Lung (tissue), 12 donors: ENCODE measurements around the gene ATXN1. TPM values are rescaled to one million over a fixed set of nuclear protein-coding genes. Genes with fewer than 3 reads are reported as not detected.
"Not testable (repeated sequence)": the region's sequence is repeated elsewhere in the genome, so short reads cannot be mapped to it uniquely, and the experiment has no call there.

ENCODE experiments used
- ATAC-seq: fragments of 200-7000 bp; cut with Tn5 transposase; one replicate; pipeline ENCODE4 v1.9.1; 2020; ENCODE audit warnings: moderate number of reproducible peaks; ENCODE audit not compliant: insufficient read depth, low FRiP score
- DNase-seq, 3 donors: peaks; one replicate each; pipeline ENCODE4 v3.0.0-alpha.2; 2013 to 2017
- H3K27ac ChIP-seq, 2 donors: one replicate each; pipeline ENCODE4 v1.5.1; 2013; ENCODE audit warnings: mild to moderate bottlenecking in 2 of 2, moderate library complexity in 2 of 2, control low read depth in 1 of 2, inconsistent platforms in 1 of 2, low read depth in 1 of 2, low read length in 1 of 2
- H3K27me3 ChIP-seq, 3 donors: one replicate each; pipeline ENCODE4 v1.5.1; 2013; ENCODE audit warnings: low read length in 2 of 3; ENCODE audit not compliant: control insufficient read depth in 3 of 3, insufficient read depth in 3 of 3
- H3K36me3 ChIP-seq, 4 donors: one replicate each; pipeline ENCODE4 v1.5.1; 2013; ENCODE audit warnings: low read length in 4 of 4, mild to moderate bottlenecking in 1 of 4, moderate library complexity in 1 of 4; ENCODE audit not compliant: control insufficient read depth in 4 of 4, insufficient read depth in 4 of 4
- H3K4me1 ChIP-seq, 5 donors: one replicate each; pipeline ENCODE4 v1.5.1; 2013; ENCODE audit warnings: low read length in 5 of 5, mild to moderate bottlenecking in 2 of 5, moderate library complexity in 1 of 5; ENCODE audit not compliant: control insufficient read depth in 5 of 5, insufficient read depth in 5 of 5
- H3K4me3 ChIP-seq: one replicate; pipeline ENCODE4 v1.5.1; 2013; ENCODE audit warnings: mild to moderate bottlenecking, control low read depth, moderate library complexity
- H3K9ac ChIP-seq, 2 donors: one replicate each; pipeline ENCODE4 v1.5.1; 2013; ENCODE audit warnings: low read length in 2 of 2, control low read depth in 1 of 2; ENCODE audit not compliant: insufficient read depth in 1 of 2
- H3K9me3 ChIP-seq, 4 donors: one replicate each; pipeline ENCODE4 v1.5.1; 2013; ENCODE audit warnings: low read length in 3 of 4, mild to moderate bottlenecking in 1 of 4, moderate library complexity in 1 of 4; ENCODE audit not compliant: control insufficient read depth in 4 of 4, insufficient read depth in 3 of 4
- WGBS, 2 donors: extraction: QIAGEN DNeasy Blood & Tissue Kit; methylation state at CpG; one replicate each; pipeline ENCODE4 v1.1.7; 2013; 5-methylcytosine and 5-hydroxymethylcytosine counted together
- polyA plus RNA-seq, 2 donors: library from polyadenylated mRNA; stranded (reverse); fragments of 200-250 nt; gene quantifications; one replicate each; pipeline ENCODE4 v1.2.1, GENCODE V29; 2013
- total RNA-seq, 2 donors: library from RNA; depleted of rRNA in 1 of 2; stranded (reverse); fragments of >200 nt in 1 of 2; gene quantifications; one replicate each; pipeline ENCODE4 v1.2.1, GENCODE V29; 2014 to 2021
- TF ChIP-seq, protein P1 (sequence below): IDR thresholded peaks from 2 replicates; pipeline ENCODE4 v1.5.1; 2012; ENCODE audit warnings: mild to moderate bottlenecking; ENCODE audit errors: control extremely low read depth, extremely low read depth
- donor health status: control.
- donor health status: control.
- donor health status: Bipolar disorder and iron deficiency.
- donor health status: healthy.
- donor health status: DM: yes; HTN: yes; CAD: no.

ATXN1 gene
- total and polyA plus RNA-seq, 4 donors: 9.7 to 108 (median 34.9) TPM

DNA sequence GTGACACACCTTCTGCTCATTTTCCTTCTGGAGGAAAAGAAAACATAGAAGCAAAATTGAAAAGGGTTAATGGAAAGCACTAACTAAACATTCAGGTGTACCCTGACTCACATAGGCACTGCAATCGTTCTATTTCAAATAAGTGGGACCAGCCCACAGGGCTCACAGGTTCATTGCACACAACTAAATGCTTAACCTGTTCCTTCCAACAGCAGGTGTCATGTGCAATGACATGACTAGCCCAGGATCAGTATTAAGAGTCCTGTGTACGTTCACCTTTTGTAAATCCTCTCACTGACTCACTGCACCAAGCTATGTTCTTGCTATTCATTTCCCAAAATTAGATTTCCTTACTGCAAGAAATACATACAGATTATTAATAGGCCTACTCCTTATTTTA is 371.6 kb downstream of the ATXN1 start:
- 89 to 97% methylated on average over 2 of the region's 2 CpGs for WGBS, 2 donors
- no peak overlapping the region for H3K27ac ChIP-seq
- no peaks in the 10 kb centered on the region for H3K36me3 ChIP-seq
- H3K27me3 ChIP-seq: no peaks in the 10 kb centered on the region
- H3K9ac ChIP-seq: no peak overlapping the region
- TF ChIP-seq, protein P1, sequence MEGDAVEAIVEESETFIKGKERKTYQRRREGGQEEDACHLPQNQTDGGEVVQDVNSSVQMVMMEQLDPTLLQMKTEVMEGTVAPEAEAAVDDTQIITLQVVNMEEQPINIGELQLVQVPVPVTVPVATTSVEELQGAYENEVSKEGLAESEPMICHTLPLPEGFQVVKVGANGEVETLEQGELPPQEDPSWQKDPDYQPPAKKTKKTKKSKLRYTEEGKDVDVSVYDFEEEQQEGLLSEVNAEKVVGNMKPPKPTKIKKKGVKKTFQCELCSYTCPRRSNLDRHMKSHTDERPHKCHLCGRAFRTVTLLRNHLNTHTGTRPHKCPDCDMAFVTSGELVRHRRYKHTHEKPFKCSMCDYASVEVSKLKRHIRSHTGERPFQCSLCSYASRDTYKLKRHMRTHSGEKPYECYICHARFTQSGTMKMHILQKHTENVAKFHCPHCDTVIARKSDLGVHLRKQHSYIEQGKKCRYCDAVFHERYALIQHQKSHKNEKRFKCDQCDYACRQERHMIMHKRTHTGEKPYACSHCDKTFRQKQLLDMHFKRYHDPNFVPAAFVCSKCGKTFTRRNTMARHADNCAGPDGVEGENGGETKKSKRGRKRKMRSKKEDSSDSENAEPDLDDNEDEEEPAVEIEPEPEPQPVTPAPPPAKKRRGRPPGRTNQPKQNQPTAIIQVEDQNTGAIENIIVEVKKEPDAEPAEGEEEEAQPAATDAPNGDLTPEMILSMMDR: no peak
- no peak overlapping the region for H3K4me3 ChIP-seq
- no peaks in the 10 kb centered on the region for H3K9me3 ChIP-seq
- ATAC-seq (no peak), DNase-seq (no peak)
- peaks cover 0 to 10% (median 3%) of the 10 kb centered on the region in 5 donors for H3K4me1 ChIP-seq

DNA sequence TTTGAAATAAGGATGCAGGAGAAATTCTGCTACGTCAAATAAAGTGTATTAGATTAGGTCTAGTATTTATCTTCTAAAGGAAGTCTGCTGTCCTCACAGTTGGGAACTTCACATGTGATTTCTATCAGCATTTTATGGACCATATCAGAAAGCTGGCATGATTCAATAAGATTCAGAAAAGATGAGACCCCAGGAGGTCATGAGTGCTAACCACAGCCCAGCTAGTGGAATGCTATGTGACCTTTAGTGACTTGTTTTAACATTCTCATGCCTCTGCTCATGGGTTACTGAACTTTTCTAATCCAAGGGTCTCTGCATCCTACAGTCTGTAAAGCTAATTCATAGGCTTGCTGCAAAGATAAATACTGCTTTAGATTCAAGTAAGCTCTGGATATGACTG is 372.8 kb downstream of the ATXN1 start:
- H3K27me3 ChIP-seq: no peaks in the 10 kb centered on the region
- H3K9ac ChIP-seq: no peak overlapping the region
- no peaks in the 10 kb centered on the region for H3K9me3 ChIP-seq
- no peak for ATAC-seq
- no peak for DNase-seq
- no peak overlapping the region for H3K4me3 ChIP-seq
- peaks cover 0 to 10% (median 3%) of the 10 kb centered on the region in 5 donors for H3K4me1 ChIP-seq
- 85 to 91% methylated on average over 1 of the region's 1 CpG for WGBS, 2 donors
- H3K27ac ChIP-seq: no peak overlapping the region
- no peaks in the 10 kb centered on the region for H3K36me3 ChIP-seq
- TF ChIP-seq, protein P1: no peak

DNA sequence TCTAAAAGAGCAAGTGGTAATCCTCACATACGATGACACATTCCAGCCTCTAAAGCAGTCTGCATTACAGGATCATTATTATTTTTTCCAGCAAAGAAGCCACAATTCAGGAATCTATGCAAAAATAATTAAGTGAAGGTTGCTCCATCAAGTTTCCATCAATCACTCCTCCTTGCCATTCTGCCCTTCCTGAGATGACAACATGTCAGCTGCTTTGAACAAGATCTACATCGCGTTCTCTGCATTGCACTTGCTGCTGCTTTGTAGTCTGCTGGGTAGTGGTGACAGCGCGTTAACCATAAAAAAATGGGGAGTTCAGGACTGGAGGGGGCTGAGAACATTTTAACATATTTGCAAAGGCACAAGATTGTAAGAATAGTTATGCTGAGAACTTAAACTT is 375.2 kb downstream of the ATXN1 start:
- DNase-seq (no peak), ATAC-seq (no peak)
- 94 to 97% methylated on average over 5 of the region's 5 CpGs for WGBS, 2 donors
- no peak overlapping the region for H3K4me3 ChIP-seq
- no peaks in the 10 kb centered on the region for H3K4me1 ChIP-seq
- TF ChIP-seq, protein P1: no peak
- no peaks in the 10 kb centered on the region for H3K27me3 ChIP-seq
- H3K9ac ChIP-seq: no peak overlapping the region
- H3K9me3 ChIP-seq: no peaks in the 10 kb centered on the region
- H3K27ac ChIP-seq: no peak overlapping the region
- H3K36me3 ChIP-seq: no peaks in the 10 kb centered on the region

DNA sequence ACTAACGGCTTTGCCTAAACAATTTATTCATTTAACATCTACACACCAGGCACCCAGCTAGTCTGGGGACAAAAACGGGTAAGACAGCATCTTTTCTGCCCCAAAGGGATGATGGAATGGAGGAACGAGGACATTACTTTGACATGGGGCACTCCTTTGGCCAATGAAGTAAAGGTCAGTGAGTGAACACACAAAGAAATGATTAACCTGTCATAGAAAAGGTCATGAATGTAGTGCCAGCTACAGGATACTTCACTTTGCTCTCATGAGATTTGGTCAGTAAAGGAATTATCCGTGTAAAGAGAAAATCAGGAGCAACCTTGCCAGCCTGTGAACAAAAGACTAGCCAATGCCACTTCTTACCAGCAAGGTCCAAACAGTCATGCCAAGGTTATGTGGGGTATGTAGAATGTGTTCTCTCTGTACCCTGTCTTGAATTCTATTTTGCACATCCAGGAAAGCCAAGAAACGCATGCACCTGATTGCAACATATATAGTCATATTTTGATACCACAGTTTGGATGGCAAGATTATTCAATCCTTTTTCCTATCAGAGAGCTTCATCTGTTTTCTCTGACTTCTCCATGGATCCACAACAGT is 377.6 kb downstream of the ATXN1 start:
- peaks cover 0 to 2% (median 0%) of the 10 kb centered on the region in 5 donors for H3K4me1 ChIP-seq
- TF ChIP-seq, protein P1: no peak
- WGBS, 2 donors: 87 to 93% methylated on average over 5 of the region's 5 CpGs
- ATAC-seq: no peak
- no peak overlapping the region for H3K4me3 ChIP-seq
- no peaks in the 10 kb centered on the region for H3K36me3 ChIP-seq
- H3K27me3 ChIP-seq: no peaks in the 10 kb centered on the region
- DNase-seq: no peak
- no peaks in the 10 kb centered on the region for H3K9me3 ChIP-seq
- H3K27ac ChIP-seq: peak overlapping the region in 1 of 2 donors; percentile 51
- H3K9ac ChIP-seq: no peak overlapping the region

DNA sequence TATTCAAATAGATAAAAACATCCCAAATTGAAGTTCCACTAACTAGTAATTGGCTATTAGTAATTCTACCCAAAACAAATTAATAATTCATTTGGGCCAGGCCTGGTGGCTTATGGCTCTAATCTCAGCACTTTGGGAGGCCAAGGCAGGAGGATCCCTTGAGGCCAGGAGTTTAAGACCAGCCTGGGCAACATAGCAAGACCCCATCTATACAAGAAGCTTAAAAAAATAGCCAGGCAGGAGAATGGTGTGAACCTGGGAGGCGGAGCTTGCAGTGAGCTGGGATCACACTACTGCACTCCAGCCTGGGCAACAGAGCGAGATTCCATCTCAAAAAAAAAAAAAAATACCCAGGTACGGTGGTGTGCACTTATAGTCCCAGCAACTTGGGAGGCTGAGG is 379.3 kb downstream of the ATXN1 start:
- 97 to 98% methylated on average over 3 of the region's 3 CpGs for WGBS, 2 donors
- H3K9me3 ChIP-seq, H3K4me3 ChIP-seq: not testable (repeated sequence)

More for the DNA sequence above, 379.3 kb downstream of the ATXN1 start:
- not testable (repeated sequence) for DNase-seq, H3K36me3 ChIP-seq, H3K4me1 ChIP-seq, H3K9ac ChIP-seq, ATAC-seq, H3K27me3 ChIP-seq, H3K27ac ChIP-seq
